ENCODE results near the gene FSCN2.

The FSCN2 gene

DNA sequence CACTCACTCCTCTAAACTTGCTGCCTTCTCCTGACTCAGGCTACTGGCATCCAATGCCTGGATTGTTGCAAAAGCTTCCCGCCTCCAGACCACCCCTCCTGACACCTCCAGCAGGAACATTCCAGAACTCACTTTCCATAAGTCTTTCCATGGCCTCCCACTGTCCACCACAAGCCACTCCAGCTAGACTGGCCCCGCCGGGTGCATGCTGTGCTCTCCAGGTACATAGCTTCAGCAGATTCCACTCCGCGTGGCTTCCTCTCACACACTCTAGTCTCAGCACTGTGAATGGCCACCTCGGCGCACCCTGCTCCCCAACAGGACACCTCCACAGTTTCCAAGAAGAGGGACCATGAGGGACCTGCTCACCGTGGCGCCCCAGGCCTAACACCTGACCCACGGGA lies 49.9 kb downstream of the FSCN2 start:
- Histone ChIP-seq H3K4me1 (peaks cover 13% of the 10 kb centered on the region), H3K36me3 (peaks cover 58% of the 10 kb centered on the region), H3K4me3 (ENCODE audit: low read depth, low read length) (no peak overlapping the region), H3K9me3 (no peaks in the 10 kb centered on the region), H3K27me3 (no peaks in the 10 kb centered on the region)
- DNase-seq: no peak
- no peak for TF ChIP-seq CTCF (IDR thresholded peaks at IDR 0.05; ENCODE audit: low read depth, low read length)

GRCh38 chr17:81578561-81579225 lies 50.5 kb downstream of the FSCN2 start:
- H3K36me3 ChIP-seq: peaks cover 63% of the 10 kb centered on the region
- no peak for TF ChIP-seq CTCF (IDR thresholded peaks at IDR 0.05; ENCODE audit: low read depth, low read length)

GRCh38 chr17:81579298-81579697 lies 51.1 kb downstream of the FSCN2 start:
- TF ChIP-seq CTCF (IDR thresholded peaks at IDR 0.05; ENCODE audit: low read depth, low read length): no peak
- no peak for DNase-seq
- Histone ChIP-seq H3K9me3 (no peaks in the 10 kb centered on the region), H3K4me3 (ENCODE audit: low read depth, low read length) (no peak overlapping the region), H3K4me1 (peaks cover 6% of the 10 kb centered on the region), H3K27me3 (no peaks in the 10 kb centered on the region), H3K36me3 (peaks cover 63% of the 10 kb centered on the region)

More at GRCh38 chr17:81578561-81579225, 50.5 kb downstream of the FSCN2 start:
- Histone ChIP-seq H3K27me3 (no peaks in the 10 kb centered on the region), H3K4me3 (ENCODE audit: low read depth, low read length) (no peak overlapping the region), H3K4me1 (peaks cover 12% of the 10 kb centered on the region), H3K9me3 (no peaks in the 10 kb centered on the region)
- DNase-seq: no peak

DNA sequence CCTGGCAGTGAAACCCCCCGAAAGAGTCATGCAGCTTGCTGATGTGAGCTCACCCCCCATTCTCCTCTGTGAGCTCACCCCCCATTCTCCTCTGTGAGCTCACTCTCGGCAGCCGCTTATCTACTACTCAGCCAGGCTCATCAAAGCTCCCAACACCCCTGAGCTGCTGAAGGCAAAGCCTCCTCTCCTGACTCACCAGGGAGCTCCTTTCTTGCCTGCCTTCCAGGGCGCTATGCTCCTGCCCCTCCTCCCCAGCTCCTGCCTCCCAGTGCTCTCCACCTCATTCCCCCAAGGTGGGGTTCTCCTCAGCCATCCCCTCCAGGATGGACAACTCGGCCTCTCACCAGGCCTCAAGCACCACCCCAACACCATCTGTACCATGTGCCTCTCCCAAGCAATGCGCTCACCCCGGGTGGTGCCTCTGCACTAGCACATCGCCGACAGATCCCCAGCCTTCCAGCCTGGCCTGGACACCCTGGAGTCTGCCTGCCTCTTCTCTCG lies 51.7 kb downstream of the FSCN2 start:
- H3K36me3 ChIP-seq: peaks cover 62% of the 10 kb centered on the region
- H3K4me1 ChIP-seq: no peaks in the 10 kb centered on the region; the same call in 1 of the 2 replicates
- no peak overlapping the region for H3K4me3 ChIP-seq (ENCODE audit: low read depth, low read length)

GRCh38 chr17:81580481-81580880 lies 52.3 kb downstream of the FSCN2 start:
- no peaks in the 10 kb centered on the region for H3K27me3 ChIP-seq
- H3K4me1 ChIP-seq: no peaks in the 10 kb centered on the region
- no peak for TF ChIP-seq CTCF (IDR thresholded peaks at IDR 0.05; ENCODE audit: low read depth, low read length)
- no peaks in the 10 kb centered on the region for H3K9me3 ChIP-seq
- peaks cover 62% of the 10 kb centered on the region for H3K36me3 ChIP-seq
- DNase-seq: no peak
- no peak overlapping the region for H3K4me3 ChIP-seq (ENCODE audit: low read depth, low read length)

More for the DNA sequence above, 51.7 kb downstream of the FSCN2 start:
- Histone ChIP-seq H3K9me3 (no peaks in the 10 kb centered on the region), H3K27me3 (no peaks in the 10 kb centered on the region)
- TF ChIP-seq CTCF (IDR thresholded peaks at IDR 0.05; ENCODE audit: low read depth, low read length): no peak
- DNase-seq: no peak

- DNase-seq: no peak
- no peak overlapping the region for H3K4me3 ChIP-seq (ENCODE audit: low read depth, low read length)
- no peak for TF ChIP-seq CTCF (IDR thresholded peaks at IDR 0.05; ENCODE audit: low read depth, low read length)
- H3K36me3 ChIP-seq: peaks cover 65% of the 10 kb centered on the region
- H3K4me1 ChIP-seq: no peaks in the 10 kb centered on the region
- no peaks in the 10 kb centered on the region for H3K27me3 ChIP-seq
- no peaks in the 10 kb centered on the region for H3K9me3 ChIP-seq
Measured at GRCh38 chr17:81581758-81582157, 53.6 kb downstream of the FSCN2 start.

Measured in BE2C (cell line).